ENCODE data around the gene GNPTAB. TPM values are rescaled to one million over a fixed set of nuclear protein-coding genes. Genes with fewer than 3 reads are reported as not detected.

GNPTAB gene
- total RNA-seq, 4 donors from 2014 or later = 26.5 to 40.8 (median 36.6) TPM

DNA sequence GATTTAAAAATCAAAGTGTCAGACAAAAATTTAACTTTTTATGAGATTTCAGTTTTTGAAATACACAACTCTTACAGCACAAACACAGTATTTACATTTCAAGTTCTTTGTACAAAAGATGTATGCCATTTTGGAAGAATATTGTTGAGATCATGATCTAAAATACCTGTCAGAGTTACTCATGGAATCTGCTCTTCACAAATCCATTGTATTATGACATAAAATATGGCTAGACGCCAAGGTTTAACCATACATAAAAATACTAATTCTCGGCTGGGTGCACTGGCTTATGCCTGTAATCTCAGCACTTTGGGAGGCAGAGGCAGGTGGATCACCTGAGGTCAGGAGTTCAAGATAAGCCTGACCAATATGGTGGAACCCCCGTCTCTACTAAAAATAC lies 85.3 kb downstream of the GNPTAB start:
- DNase-seq = no peak
- H3K27ac ChIP-seq = no peak overlapping the region
- TF ChIP-seq POLR2A (IDR thresholded peaks at IDR 0.05) = no peak
- TF ChIP-seq, protein P1, sequence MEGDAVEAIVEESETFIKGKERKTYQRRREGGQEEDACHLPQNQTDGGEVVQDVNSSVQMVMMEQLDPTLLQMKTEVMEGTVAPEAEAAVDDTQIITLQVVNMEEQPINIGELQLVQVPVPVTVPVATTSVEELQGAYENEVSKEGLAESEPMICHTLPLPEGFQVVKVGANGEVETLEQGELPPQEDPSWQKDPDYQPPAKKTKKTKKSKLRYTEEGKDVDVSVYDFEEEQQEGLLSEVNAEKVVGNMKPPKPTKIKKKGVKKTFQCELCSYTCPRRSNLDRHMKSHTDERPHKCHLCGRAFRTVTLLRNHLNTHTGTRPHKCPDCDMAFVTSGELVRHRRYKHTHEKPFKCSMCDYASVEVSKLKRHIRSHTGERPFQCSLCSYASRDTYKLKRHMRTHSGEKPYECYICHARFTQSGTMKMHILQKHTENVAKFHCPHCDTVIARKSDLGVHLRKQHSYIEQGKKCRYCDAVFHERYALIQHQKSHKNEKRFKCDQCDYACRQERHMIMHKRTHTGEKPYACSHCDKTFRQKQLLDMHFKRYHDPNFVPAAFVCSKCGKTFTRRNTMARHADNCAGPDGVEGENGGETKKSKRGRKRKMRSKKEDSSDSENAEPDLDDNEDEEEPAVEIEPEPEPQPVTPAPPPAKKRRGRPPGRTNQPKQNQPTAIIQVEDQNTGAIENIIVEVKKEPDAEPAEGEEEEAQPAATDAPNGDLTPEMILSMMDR (IDR thresholded peaks at IDR 0.05) = no peak
- H3K36me3 ChIP-seq = peaks cover 0 to 10% of the 10 kb centered on the region in 2 donors
- no peaks in the 10 kb centered on the region for H3K9me3 ChIP-seq
- H3K4me3 ChIP-seq (replicated peaks in 1 of 3) = no peak overlapping the region
- intact Hi-C loops (cut with DNase I) = no loop called here
- H3K27me3 ChIP-seq = no peaks in the 10 kb centered on the region
- H3K4me1 ChIP-seq = peaks cover 21 to 25% of the 10 kb centered on the region in 2 donors
- WGBS, 2 donors = 87 to 94% methylated on average over 3 of the region's 3 CpGs

DNA sequence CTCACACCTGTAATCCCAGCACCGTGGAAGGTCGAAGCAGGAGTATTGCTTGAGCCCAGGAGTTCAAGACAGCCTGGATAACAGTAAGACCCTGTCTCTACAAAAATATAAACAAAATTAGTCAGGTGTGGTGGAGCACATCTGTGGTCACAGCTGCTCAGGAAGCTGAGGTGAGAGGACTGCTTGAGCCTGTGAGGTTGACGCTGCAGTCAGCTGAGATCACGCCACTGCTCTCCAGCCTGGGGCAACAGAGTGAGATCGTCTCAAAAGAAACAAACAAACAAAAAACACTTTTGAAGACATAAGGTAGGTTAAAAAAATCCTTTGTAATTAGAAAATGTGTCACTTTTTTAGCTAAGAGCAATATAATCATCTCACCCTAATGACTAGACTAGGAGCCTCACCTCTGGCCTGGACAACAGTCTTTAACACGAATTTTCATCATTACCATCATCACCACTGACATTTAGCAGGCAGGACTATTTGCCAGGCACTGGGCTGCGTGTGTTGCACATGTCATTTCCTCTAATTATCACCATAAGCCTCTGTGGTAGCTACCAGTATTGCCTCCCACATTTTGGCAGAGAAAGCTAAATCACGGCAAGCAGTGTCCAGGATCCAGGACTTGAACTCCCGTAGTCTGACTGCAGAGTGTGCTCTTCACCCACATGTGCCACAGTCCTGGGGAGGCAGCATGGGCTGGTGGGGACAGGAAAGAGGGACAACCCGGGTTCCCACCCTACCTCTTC lies 86.9 kb downstream of the GNPTAB start:
- peak; percentile 82 to 85 for DNase-seq
- WGBS, 2 donors = 63% methylated on average over 10 of the region's 10 CpGs
- Histone ChIP-seq H3K4me1 (peaks cover 21 to 25% of the 10 kb centered on the region in 2 donors), H3K4me3 (replicated peaks in 1 of 3) (no peak overlapping the region), H3K36me3 (peaks cover 5 to 15% of the 10 kb centered on the region in 2 donors), H3K27ac (peak overlapping the region; percentile 84 to 96 (median 95)), H3K27me3 (no peaks in the 10 kb centered on the region), H3K9me3 (no peaks in the 10 kb centered on the region)
- intact Hi-C loops (cut with DNase I) = no loop called here
- TF ChIP-seq, protein P1 (IDR thresholded peaks at IDR 0.05) = no peak
- TF ChIP-seq POLR2A (IDR thresholded peaks at IDR 0.05) = no peak

DNA sequence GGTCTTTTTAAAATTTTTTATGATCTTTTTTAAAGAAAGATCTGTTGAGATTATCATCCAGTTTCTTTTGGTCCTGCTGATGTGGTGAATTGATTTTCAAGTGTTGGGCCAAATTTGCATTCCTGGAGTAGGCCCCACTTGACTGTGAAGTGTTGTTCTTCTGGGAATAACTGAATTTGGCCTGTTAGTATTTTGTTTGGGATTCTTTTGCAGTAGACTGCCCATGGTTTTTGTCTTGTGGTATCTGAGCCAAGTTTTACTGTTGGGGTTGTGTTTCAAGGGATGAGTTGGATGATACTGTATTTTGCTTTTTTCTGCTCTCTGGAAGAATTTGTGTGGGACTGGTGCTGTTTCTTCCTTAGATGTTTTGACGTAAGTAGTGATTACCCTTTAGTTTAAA lies 87.5 kb downstream of the GNPTAB start:
- intact Hi-C loops (cut with DNase I) = no loop called here
- Histone ChIP-seq H3K27me3 (no peaks in the 10 kb centered on the region), H3K36me3 (peaks cover 8 to 14% of the 10 kb centered on the region in 2 donors), H3K4me3 (replicated peaks in 1 of 3) (no peak overlapping the region), H3K9me3 (no peaks in the 10 kb centered on the region), H3K4me1 (peaks cover 21 to 25% of the 10 kb centered on the region in 2 donors), H3K27ac (peak overlapping the region; percentile 84 to 96 (median 95))
- peak; percentile 32 to 40 for DNase-seq
- TF ChIP-seq, protein P1 (IDR thresholded peaks at IDR 0.05) = no peak
- no peak for TF ChIP-seq POLR2A (IDR thresholded peaks at IDR 0.05)
- 68 to 75% methylated on average over 1 of the region's 1 CpG for WGBS, 2 donors

DNA sequence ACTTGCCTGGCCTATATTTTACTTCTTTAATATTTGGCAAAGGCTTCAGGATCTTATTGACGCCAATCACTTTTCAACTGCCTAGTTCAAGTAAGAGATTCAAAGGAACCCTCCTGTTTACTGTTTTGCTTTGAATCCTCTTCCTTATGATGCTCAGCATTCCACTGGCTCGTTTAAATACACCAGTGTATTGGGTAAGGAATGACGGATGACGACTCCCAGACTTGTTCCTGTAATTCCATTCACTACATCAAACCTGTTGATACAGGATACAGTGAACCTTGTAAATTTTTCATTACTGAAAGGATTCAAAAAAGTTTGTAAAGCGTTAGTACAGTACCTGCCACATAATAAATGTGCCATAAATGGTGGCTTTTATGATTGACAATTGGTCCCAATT lies 89.8 kb downstream of the GNPTAB start:
- intact Hi-C loops (cut with DNase I) = no loop called here
- TF ChIP-seq, protein P1 (IDR thresholded peaks at IDR 0.05) = no peak
- no peak for TF ChIP-seq POLR2A (IDR thresholded peaks at IDR 0.05)
- Histone ChIP-seq H3K9me3 (no peaks in the 10 kb centered on the region), H3K4me1 (peaks cover 21 to 25% of the 10 kb centered on the region in 2 donors), H3K27me3 (no peaks in the 10 kb centered on the region), H3K4me3 (replicated peaks in 1 of 3) (no peak overlapping the region), H3K27ac (peak overlapping the region in 1 of 3 donors; percentile 96), H3K36me3 (peaks cover 8% of the 10 kb centered on the region in 2 donors)
- DNase-seq = no peak
- WGBS, 2 donors = 85 to 89% methylated on average over 5 of the region's 5 CpGs

DNA sequence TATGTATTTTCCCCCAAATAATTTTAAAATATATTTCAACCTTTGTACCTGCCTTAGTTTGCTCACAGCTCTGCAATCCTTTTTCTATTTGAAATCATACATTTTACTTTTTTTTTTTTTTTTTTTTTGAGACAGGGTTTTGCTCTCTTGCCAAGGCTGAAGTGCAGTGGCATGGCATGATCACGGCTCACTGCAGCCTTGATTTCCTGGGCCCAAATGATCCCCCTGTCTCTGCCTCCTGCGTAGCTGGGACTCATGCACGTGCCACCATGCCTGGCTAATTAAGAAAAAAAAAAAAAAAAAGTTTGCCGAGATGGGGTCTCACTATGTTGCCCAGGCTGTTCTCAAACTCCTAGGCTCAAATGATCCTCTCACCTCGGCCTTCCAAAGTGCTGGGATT lies 90.2 kb downstream of the GNPTAB start:
- intact Hi-C loops (cut with DNase I) = no loop called here
- DNase-seq = peak; percentile 56 to 59
- H3K27me3 ChIP-seq = no peaks in the 10 kb centered on the region
- peak overlapping the region in 1 of 3 donors; percentile 3 for H3K27ac ChIP-seq
- no peak overlapping the region for H3K4me3 ChIP-seq (replicated peaks in 1 of 3)
- H3K36me3 ChIP-seq = peaks cover 8% of the 10 kb centered on the region in 2 donors
- H3K4me1 ChIP-seq = peaks cover 21 to 25% of the 10 kb centered on the region in 2 donors
- H3K9me3 ChIP-seq = no peaks in the 10 kb centered on the region
- no peak for TF ChIP-seq POLR2A (IDR thresholded peaks at IDR 0.05)
- TF ChIP-seq, protein P1 (IDR thresholded peaks at IDR 0.05) = no peak
- 53 to 59% methylated on average over 5 of the region's 5 CpGs for WGBS, 2 donors
